NOMO-1 treated with DMSO at 0.1 percent for 48 hours (cell line): ENCODE measurements around the gene PBRM1.
A peak's percentile ranks its signal among the peaks of the same experiment; 100 is the strongest.

Experiments used
- DNase-seq: peaks from one replicate; lab custom pipeline; 2025; ENCODE audit not compliant: unreplicated experiment; lab: John Stamatoyannopoulos, UW

PBRM1 gene

DNA sequence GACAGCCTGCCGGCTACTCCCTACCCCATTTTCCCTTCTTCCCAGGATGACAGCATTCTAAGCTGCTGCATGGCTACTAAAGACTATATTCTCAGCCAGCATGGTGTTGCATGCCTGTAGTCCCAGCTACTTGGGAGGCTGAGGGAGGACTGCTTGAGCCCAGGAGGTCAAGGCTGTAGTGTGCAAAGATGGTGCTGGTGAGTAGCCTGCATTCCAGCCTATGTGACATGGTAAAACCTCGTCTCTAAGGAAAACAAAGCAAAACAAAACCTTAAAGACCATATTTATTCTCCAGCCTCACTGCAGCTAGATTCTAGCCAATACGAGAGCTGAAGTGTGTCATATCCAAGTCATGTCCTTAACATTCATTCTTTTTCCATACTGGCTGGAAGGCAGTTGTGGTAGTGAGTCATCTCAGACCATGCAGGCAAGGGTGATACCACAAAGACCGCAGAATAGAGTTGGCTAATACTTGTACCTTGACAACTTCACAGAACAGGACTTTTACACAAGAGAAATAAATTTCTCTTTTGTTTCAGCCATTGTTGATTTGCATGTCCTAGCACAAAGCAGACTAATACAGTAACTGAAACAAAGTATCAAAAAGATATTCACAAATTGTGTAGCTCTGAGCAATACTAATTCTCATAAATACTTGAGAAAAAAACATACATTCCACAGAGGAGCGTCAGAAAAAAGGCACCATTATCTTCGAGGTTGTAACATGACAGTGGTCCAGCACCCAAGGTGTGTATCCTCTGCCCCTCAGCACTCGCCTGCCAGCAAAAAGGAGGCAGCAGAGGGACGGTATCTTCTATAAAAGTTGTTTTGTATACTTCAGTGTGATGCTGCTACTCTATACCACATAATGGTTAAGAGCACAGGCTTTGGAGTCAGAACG, 14.8 kb downstream of the PBRM1 start:
- DNase-seq = peak; percentile 96

DNA sequence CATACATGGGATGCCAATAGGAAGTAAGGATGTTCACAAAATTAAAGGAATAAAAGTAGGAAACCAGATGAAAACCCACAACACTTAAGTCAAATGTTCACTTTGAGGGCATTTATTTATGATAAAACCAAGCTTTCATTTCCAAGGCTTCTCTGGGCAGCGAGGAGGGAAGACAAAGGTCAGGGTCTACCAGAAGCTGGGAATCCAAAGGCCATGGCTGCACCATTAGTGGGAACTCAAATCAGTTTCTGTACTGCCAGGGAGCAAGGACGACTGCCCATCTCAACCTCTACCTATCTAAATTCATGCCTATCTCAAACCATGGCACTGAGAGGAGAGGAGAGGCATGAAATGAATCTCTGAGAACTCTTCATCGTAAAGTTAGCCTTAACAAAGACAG, 22.6 kb downstream of the PBRM1 start:
- no peak for DNase-seq

DNA sequence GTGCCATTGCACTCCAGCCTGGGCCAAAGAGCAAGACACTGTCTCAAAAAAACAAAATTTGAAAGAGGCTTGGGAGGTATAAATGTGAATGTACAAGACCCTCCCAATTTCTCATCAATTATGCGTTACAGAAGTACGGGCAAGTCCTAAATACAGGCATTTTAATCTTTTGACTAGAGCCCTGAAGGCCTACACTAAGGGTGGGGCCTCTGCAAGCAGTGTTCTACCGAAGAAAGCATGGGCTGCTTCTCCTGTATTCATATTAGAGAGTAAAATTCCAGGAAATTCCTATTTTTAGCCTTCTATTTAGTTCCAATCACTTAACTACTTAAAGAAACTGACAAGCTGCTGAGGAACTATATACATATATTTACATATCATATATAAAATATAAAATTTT, 25.7 kb downstream of the PBRM1 start:
- no peak for DNase-seq

DNA sequence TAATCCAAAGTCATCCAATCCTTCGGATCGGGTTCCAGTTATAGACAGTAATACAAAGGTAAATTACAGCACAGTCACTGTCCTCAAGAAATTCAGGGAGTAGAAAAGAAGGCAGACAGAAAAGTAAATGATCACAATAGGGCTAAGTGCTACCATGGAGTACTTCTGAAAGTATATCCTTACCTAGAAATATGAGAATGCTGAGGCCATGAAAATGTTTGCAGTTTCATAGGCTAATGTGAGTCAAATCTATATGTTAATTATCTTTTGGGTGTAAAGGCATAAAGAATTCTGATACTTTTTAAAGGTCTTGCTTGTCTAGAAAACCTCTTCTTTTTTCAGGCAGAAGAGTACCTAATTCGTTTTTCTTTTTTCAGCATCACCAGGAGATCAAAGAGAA, 29.8 kb downstream of the PBRM1 start:
- DNase-seq = no peak

DNA sequence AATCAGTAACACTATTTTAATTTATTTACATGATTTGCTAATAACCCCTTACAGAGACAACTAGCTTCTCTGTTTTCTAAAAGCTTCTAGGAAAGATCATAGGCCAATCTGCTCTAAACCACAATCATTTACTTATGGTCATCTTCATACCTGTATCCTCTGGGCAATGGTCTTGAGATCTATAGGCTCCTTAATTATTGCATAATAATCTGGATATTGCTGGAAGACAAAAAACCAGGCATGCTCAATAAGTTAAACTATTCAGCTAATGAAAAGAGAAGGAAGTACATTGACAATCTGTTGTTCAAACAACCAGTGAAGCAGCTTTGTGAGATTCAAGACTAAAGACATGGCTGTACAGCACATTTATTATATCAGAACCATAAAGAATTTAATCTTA, 34.1 kb downstream of the PBRM1 start:
- no peak for DNase-seq

DNA sequence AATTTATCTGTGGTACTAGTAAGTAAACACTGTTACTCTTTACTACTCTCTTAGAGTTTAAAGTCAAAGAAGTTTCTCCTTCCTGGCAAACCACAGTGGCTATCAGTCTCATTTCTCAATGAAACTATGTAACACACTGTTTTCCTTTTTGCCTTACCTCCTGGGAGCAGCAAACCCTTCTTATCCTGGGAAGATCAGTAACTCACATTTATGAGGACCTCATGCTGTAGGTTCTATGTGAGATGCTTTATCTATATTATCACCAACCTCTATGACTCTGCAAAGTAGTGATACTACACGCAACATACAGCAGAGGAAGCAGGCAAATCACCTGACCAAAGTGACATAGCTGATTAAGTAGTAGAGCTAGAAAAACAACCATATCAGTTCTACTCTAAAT, 35.3 kb downstream of the PBRM1 start:
- DNase-seq = no peak

DNA sequence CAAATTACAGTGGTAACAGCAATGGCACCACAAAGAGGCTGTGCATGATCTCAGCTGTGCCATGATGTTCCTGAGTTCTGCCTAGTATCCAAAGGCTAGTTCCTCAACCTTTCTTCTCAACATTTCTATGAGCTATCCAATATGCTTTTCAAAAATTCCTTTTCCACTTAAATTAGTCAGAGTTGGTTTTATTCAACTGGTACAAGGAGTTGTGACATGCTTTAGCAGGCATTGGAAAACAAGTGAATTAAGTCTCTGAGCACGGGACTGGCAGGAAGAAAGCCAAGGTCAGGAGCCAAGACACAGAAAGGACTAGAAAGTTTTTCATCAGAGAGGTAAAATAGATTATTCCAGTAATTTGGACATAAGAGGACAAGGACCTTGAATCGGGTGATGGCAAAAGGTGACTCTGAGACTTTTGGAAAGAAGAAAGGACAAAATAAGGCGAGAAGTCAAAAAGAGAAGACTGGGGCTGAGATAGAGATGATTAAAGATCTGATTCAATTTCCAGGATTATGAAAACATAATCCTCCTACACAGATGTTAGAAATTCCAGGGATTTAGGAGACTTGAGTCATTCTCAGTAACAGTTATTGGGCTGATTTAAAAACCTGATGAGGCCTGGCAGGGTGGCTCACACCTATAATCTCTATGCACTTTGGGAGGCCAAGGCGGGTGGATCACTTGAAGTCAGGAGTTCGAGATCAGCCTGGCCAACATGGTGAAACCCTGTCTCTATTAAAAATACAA, 36.1 kb downstream of the PBRM1 start:
- no peak for DNase-seq

DNA sequence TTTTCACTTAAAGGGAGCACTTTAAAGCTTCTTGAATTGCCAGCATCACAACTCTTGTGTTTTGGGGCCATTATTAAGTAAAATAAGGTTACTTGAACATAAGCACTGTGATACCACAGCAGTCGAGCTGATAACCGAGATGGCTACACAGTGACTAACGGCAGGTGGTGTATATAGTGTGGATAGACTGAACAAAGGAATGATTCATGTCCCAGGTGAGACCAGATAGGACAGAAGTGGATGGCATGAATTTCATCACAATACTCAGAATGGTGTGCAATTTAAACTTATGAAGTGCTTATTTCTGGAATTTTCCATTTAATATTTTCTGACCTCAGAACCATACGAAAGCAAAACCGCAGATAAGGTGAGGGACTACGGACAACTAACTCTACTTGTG, 40.2 kb downstream of the PBRM1 start:
- no peak for DNase-seq

DNA sequence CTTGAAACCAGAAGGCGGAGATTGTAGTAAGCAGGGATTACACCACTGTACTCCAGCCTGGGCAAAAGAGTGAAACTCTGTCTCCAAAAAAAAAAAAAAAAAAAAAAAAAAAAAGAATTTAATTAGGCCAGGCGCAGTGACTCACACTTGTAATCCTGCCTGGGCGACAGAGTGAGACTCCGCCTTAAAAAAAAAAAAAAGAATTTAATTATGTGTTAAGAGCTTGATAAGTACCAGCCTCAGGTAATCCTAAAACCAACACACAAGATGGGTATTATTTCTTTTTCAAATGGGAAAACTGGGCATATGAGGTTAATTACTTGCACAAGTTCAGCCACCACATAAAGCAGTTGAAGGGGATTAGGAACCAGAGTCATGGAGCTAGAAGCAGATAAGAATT, 49.0 kb downstream of the PBRM1 start:
- DNase-seq = no peak

DNA sequence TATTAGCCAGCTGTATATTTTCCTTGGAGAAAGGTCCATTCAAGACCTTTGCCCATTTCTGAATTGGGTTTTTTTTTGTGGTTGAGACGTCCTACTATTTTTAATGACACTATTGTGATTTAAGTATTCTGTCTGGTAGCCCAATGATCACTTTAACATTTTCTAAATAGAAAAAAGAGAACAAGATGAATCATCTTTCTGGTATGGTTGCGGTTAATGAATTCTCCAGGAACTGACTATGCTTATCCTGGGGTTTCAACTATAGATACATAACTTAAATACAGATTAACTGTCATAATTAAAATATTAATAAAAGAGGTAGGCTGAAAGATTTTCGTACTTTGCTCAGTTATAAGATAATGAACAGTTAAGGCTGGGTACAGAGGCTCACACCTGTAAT, 51.9 kb downstream of the PBRM1 start:
- DNase-seq = no peak

DNA sequence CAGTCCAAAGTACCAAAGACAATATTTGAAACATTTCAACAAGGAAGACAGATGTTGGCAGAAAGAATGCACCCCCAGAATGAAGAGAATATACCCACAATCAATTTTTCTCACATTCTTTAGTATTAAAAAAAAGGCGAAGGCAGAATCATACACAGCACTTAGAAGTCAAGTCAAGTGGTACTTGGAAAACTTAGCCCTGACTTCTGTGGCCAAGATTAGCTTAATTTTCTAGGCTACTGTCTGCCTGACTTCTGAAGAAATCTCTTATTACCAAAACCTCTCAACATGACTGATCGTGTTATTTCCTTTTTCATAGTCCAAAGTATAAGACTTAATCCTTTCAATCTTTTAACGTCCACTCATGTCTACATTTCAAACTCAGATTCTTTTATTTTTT, 60.7 kb downstream of the PBRM1 start:
- no peak for DNase-seq

DNA sequence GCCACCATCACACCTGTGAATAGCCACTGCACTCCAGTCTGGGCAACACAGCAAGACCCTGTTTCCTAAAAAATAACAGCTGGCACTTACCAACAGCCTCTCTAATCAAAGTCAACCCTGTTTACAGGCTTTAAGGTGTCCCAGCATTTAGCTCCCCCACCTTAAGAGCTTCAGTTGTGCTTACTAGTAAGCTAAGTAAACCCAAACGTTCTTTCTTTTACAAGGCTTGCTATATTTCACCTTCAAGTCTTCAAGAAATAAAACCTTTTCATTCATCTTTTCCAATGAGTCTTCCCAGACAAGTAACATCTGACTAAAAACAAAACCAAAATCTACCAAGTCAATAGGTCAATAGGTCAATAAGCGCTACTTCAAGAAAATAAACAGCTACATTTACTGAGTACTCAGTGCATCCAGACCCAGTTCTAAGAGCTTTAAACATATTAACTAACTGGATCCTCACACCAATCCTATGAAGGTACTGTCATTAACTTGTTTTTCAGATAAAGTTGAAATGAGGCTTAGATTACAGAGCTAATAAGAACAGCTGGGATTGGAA, 62.4 kb downstream of the PBRM1 start:
- DNase-seq = no peak

DNA sequence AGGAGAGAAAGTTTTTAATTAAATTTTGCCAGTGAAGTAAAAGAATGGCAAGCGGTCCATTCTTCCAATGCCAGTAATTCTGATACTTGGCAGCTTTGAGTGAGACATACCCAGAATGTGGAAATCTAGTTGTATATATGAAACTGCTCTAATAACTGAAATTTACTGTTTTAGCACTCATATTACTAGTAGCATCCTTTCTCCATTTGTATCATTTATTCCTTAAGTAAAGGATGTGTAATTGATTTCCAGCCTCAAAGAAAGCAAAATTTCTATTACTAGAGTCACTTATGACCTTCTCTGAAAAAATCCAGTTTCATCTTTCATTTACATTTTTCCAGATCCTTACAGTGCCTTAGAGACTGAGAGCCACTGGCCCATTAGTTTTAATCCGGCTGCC, 65.1 kb downstream of the PBRM1 start:
- DNase-seq = no peak

DNA sequence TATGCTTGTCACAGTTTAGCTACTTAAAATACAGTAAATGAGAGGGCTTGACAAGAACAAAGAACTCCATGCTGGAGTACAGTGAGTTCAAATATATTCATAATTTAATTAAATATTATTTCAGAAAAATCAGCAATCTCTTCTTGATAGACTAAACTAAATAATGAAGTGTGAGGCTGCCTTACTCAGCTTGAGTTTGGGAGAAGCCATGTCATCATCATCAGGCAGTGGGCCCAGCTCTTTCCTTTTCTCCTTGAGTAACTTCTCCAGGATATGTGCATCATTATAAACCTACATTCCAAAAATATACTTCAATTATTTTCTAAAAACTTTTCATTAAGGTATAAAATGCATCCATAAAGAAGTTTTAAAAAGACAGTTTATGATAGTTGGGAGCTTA, 70.5 kb downstream of the PBRM1 start:
- no peak for DNase-seq

DNA sequence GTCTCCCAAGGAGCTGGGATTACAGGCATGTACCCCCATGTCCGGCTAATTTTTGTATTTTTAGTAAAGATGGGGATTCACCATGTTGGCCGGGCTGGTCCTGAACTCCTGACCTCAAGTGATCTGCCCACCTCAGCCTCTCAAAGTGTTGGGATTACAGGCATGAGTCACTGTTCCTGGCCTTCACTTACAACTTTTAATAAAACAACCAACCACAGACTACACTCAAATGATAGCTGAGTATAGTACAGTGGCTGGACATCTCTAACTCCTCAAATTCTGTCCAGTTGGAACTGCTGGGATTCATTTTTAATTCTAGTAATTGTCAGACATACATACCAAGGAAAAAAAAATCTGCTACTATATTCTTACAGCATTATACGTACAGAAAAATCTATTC, 71.0 kb downstream of the PBRM1 start:
- DNase-seq = no peak

DNA sequence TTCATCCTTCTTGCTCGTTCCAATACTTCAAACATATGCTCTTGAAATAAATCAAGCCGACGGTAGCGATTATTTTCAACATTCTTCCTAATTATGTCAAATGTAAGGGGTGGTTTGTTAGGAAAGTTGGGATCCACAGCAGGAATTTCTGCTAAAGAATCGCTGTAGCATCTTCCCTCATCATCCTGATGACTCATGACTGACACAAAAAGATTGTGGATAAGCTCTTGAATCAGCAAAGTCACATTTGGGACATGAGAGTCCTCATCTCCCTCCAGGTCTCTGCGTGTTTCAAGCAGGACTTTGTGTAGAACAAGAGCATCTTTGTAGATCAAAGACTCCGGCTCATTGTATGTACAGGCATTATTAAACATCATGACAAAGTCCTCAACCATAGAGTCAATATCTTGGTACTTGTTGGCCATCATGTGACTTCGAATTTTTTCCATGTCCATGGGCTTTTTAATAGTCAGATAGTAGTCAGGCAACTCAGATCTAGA, 76.3 kb downstream of the PBRM1 start:
- no peak for DNase-seq

DNA sequence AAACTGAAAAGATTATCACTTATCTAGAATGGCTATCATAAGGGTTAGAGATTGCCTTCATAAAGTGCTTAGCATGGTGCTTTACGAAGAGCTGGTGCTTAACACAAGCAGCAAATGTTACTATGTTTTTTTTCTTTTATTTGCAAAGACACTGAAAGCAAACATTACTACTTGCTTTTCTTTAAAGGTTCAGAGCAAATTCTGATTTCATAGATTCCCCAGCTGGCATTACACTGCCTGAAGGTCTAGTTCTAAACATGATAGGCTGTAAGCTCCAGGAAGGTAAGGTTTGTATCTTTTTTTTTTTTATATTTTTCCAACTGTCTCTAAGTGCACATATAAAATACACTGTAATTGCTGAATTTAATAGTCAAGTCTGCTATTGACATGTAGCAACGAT, 77.4 kb downstream of the PBRM1 start:
- no peak for DNase-seq

DNA sequence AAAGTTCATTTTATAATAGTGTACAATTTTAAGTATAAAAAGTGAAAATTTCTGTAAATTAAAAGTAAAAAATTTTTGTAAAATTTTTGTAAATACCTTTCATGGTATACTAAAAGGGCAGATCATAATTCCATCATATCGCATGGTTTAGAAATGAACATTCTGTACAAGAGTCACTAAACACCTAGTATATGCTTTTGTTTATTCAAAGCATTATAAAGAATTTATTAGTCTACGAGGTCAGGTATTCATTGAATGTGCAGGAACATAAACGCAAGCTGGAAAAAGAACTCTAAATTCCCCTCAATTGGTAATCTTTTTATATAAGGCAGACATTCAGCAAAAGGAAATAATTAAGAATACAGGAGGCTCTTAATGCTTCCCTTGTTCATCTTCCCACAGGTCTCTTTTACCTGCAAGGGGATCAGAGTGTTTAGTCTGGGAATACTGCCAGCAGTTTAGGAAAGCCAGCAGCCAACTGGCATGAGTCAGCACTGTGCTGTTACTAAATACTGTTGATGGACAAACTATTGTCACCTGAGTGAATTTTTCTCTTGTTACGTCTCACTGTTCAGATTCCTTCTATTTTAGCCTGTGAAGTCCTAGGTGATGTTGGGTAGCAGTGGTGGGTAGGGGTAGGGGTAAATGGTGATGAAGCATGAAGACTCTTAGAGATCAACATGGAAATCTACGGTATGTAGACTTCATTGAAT, 79.2 kb downstream of the PBRM1 start:
- no peak for DNase-seq

DNA sequence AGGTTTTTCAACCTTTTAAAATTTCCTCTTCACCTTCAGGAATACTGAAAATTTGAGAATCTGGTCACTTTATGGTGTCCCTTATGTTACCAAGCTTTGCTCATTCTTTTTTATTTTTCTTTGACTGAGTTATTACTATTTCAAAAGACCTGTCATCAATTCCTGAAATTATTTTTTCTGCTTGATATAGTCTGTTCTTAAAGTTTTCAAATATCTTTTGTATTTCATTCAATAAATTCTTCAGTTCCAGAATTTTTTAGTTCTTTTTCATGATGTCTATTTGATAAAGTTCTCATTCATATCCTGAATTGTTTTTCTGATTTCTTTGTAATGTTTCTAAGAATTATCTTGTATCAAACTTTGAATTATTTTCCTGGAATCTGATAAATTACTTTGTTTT, 85.5 kb downstream of the PBRM1 start:
- no peak for DNase-seq

DNA sequence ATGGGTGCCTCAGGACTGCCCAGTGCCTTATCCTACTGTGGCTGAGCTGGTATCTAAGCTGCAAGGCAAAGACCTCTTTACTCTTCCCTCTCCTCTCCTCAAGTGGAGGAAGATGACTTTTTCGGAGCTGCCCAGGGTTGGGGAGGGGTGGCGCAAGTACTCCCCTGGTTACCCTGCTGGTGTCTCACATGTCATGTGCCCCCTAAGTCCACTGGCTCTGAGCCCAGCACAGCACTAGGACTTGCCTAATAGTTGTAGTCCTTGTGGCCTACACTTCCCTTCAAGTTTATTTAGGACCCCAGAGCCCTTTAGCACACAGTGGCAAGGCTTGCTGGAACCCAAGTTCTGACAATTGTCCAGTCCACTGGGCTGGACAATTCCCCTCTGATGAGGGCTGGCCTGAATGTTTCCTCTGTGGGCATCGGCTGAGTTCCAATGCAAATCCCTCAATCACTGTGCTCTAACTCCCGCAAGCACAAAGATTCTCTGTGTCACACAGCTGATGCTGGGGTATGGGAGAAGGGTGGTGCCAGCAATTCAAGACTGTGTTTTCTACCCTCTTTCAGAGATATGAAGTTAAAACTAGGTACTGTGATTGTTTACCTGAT, 89.0 kb downstream of the PBRM1 start:
- no peak for DNase-seq

DNA sequence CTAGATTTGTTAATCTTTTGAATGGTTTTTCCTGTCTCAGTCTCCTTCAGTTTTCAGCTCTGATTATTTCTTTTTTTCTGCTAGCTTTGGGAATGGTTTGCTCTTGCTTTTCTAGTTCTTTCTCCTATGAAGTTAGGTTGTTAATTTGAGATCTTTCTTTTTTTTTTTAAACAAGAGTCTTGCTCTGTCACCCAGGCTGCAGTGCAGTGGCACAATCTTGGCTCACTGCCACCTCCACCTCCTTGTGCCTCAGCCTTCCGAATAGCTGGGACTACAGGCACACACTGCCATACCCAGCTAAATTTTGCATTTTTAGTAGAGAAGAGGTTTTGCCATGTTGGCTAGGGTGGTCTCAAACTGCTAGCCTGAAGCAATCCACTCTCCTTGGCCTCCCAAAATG, 92.6 kb downstream of the PBRM1 start:
- DNase-seq = no peak
